Body of pancreas (tissue), 4 donors: ENCODE results near the gene CD274.

ENCODE experiments used
- POLR2A ChIP-seq, 3 donors: fragments of 450-650 bp; IDR thresholded peaks; one replicate each; pipeline ENCODE4 v1.6.1; 2016; ENCODE audit warnings: antibody characterized with exemption in 3 of 3, mild to moderate bottlenecking in 2 of 3
- TF ChIP-seq, protein P1 (sequence below), 7 experiments: fragments of 450-650 bp in 4 of 7; fragments of 200-600 bp in 3 of 7; sonication (generic) in 3 of 7; IDR thresholded peaks; one replicate each; pipeline ENCODE4 v1.5.1; 2016 to 2019; ENCODE audit warnings: antibody characterized with exemption in 7 of 7

DNA sequence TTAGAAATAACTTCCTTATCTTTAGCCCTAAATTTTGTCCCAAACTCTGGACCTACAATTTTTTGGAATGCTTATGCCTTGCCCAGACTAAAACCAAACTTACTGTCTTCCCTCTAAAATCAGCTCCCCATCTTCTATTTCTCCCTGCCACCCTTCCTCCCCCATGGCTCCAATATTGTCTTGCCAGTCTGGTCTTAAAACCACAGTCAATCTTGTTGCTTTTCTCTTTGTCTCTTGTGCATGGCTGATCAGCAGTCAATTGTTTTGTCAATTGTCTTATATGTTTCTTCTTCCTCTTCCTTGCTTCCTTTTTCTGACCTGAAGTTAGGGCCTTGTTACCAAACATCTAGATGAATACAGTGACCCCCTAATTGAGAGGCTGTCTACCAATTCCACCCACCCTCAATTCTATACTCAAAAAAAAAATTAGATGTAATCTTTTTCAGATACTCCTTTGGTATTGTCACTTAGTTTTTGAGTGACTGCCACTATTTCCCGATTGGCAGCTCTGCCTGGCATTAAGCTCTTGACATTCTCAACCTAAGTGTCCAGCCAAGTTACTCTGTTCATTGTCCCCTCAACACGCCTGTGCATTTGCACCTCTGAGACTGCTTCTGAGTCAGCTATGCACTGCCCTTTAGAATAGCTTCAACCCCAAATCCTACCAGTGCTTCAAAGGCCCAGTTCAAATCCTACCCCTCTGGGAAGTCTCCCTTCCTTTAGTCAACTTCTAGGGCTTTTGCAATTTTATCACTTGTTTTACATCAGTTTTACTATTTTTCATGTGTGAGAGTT lies 62.5 kb downstream of the CD274 start:
- TF ChIP-seq, protein P1, sequence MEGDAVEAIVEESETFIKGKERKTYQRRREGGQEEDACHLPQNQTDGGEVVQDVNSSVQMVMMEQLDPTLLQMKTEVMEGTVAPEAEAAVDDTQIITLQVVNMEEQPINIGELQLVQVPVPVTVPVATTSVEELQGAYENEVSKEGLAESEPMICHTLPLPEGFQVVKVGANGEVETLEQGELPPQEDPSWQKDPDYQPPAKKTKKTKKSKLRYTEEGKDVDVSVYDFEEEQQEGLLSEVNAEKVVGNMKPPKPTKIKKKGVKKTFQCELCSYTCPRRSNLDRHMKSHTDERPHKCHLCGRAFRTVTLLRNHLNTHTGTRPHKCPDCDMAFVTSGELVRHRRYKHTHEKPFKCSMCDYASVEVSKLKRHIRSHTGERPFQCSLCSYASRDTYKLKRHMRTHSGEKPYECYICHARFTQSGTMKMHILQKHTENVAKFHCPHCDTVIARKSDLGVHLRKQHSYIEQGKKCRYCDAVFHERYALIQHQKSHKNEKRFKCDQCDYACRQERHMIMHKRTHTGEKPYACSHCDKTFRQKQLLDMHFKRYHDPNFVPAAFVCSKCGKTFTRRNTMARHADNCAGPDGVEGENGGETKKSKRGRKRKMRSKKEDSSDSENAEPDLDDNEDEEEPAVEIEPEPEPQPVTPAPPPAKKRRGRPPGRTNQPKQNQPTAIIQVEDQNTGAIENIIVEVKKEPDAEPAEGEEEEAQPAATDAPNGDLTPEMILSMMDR (IDR thresholded peaks at IDR 0.05): no peak
- TF ChIP-seq POLR2A (IDR thresholded peaks at IDR 0.05): no peak
